Measurements from ENCODE around the gene ALPL. TPM values are rescaled to one million over a fixed set of nuclear protein-coding genes. Genes with fewer than 3 reads are reported as not detected.

ALPL gene
- total RNA-seq, 2 experiments from 2014 or later = not detected

DNA sequence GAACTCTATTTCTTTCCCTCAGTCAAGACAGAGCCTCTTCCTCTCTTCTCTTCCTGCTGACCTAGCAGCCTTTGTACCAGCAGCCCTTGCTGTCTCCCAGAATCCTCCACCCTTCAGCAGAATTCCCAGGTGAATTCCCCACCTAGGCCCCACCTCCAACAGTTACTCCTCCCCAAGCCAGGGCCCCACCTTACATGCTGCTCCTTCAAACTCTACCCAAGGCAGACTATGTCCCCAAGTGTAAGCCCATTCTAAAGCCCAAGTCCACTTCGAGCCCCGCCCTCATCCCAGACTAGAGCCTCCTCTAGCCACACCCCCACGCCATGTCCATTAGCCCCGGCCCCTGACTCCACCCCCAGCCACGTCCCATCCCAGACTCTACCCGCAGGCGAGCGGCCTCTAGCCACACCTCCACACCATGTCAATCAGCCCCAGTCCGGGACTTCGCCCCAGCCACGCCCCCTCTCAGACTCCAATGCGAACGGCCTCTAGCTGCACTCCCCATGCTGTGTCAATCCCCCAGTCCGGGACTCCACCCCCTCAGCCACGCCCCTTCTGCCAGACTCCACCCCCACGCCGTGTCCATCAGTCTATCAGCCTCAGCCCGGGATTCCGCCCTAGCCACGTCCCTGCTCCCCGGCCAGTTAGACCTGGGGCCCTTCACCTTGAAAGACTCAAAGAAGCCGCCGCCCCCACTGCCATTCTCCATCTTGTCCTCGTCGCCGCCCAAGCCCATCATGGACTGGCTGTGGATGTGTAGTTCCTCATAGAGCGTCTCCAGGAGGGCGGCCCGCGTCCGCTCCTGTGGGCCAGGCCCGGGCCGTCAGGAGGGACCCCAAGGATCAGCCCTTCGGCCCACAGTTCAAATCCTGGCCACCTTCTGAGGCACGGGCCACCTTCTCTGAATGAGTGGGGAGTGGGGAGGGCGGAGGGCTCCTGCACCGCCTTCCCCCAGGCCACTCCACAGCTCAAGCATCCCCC lies 98.6 kb downstream of the ALPL start:
- POLR2A ChIA-PET = no interaction called here

DNA sequence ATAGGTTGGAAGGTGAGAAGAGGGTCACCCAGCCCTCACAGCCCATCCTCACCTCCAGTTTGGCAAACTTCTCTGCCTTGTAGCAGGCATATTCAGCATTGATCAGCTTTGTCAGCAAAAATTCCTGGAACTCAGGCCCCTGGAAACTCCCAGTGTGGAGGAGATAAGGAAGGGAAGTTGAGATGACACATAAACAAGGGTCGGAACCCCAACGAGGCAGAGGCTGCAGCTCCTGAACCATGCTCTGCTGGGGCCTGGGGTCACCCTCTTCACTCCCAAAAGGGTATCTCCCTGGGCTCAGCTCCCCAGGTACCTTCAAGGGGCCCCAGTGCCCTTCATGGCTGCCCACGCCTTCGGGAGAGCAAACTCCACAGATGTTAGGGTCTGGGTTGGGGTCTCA lies 99.6 kb downstream of the ALPL start:
- POLR2A ChIA-PET = no interaction called here
- CTCF ChIA-PET = no interaction called here

More for the DNA sequence above, 98.6 kb downstream of the ALPL start:
- CTCF ChIA-PET = interaction anchor here (1.1 kb wide), 1 partner anchor 13 kb away, joined by 4 read pairs; no protein-coding TSS in a partner anchor

DNA sequence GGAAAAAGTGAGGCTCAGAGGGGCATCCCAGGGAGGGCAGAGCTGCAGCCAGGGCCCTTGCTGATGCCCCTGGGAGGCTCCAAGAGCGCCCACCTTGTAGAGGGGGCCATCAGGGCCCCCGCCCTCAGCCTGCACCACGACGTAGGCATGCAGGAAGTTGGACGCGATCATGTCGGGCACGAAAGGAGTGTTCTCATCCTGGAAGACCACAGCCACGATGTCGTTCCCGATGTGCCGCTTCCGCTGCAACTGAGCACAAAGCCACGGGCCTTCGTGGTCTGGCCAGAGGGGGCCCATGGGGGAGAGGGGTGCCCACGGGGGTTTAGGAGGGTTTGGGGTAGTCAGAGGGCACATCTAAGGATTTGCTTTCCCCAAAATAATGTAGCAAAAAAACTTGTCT lies 100.8 kb downstream of the ALPL start:
- ChIA-PET POLR2A (no interaction called here), CTCF (interaction anchor here (0.5 kb wide), 1 partner anchor 155 kb away, joined by 3 read pairs; no protein-coding TSS in a partner anchor)

DNA sequence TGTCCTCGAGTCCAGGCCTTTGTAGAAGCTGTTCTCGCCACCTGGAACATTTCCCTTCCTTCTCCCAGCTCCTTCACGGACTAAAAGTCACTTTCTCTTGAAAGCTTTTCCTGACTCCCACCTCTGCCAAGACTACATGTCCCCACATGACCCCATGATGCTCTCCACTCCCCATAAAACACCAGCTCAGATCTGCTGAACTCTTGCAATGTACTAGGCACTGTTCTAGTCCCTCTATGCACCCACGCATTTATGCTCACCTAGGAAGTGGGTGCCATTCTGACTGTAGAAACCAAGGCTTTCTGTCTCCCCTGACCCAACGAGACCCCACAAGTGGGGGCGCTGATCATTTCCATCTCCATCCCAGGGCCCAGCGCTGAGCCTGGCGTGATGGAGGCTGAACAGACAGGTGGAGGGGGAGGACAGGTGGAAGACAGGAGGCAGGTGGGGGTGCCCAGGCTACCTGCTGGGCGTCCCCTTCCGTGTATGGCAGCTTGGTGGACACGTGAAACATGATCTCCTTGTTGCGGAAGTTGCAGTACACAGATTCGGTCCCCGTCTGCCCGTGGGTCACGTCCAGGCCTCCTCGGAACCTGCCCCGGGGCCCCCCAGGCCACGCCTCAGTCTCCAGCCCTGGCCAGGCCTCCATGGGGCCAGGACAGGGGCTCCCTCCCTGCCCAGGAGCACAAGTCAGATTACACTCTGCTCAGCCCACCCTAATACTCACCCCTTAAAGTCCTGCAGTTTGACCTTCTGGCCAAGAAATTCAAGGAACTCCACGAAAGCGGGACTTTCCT lies 102.0 kb downstream of the ALPL start:
- POLR2A ChIA-PET = no interaction called here
- CTCF ChIA-PET = no interaction called here

DNA sequence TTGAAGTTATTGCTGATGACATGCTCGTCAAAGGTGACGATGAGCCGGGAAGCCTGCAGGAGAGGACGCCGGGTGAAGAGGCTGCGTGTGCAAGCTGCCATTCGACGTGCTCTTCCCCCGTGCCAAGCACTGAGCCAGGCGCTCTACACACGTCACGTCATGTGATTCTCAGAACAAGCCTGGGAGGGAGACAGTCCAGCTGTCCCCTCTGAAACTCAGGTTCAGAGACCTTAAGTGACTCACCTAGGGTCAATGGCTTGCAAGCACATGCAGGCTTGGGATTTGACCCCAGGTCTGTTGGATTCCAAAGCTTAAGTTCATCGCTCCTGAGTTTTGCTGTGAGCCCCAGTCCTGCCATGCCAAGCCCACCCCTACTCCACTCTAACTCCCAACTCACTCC lies 102.8 kb downstream of the ALPL start:
- ChIA-PET POLR2A (no interaction called here), CTCF (no interaction called here)

DNA sequence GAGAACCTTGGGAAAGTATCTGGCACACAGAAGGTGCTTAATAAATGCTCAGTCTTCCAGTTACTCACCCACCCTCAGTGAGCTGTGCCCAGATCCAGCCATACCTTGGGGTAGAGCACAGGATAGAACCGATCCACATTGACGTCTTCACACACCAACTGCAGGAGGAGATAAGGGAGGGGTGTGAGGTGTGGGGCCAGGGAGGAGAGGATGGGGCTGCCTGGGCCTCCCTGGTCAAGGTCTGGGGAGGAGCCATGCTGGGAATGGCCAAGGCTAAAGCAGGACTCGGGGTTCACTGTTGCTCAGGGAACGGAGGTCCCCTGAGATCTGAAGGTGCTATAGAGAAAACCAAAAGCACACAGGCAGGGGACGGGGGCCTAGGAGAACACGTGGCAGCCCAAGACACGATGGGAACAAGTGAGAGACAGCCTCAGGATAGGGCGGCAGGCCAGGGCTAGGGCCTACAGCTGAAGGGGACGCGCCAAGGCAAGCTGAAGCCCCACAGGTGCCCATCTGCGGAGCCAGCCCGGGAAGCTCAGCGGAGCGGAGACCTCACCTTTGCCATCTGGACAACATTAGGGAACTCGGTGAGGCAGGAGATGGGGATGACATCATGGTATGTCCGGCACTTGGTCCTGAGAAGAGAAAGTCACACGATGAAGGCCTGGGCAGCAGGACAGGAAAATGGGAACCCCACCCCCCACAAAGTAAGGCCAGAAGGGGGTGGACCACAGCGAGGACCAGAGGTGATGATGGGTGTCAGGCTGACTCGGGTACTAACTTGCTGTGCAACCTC lies 104.0 kb downstream of the ALPL start:
- POLR2A ChIA-PET = no interaction called here

DNA sequence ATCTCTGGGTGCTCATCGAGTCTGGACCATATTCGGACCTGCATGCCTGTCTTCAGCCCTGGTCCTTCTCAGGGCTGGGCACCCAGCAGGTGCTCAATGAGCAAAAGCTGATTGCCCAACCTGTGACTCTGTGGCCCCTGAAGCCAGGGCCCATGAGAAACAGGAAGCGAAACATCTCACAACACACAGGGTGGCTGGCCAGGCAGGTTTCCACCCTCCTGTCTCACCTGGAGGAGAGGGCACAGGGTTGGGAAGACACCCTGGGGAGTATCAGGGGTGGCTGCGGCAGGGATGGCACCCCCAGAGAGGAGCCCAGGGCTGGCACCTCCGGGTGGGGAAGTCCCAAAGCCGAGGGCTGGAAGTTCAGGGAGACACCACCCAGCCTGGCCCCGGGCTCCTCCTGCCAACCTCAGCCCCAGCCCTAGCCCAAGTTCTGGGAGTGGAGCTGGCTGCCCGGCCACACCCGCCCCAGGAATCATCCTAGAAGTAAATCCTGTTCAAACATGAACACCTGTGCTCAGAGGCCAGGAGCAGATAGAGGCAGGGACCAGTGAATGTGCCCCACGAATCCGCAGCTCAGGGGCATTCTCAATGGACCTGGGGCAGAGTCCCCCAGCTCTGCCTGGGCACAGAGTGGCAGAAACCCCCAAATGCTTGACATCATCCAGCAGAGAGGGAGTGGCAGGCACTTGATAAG lies 105.3 kb downstream of the ALPL start:
- ChIA-PET POLR2A (no interaction called here), CTCF (no interaction called here)

More for the DNA sequence above, 104.0 kb downstream of the ALPL start:
- CTCF ChIA-PET = no interaction called here

DNA sequence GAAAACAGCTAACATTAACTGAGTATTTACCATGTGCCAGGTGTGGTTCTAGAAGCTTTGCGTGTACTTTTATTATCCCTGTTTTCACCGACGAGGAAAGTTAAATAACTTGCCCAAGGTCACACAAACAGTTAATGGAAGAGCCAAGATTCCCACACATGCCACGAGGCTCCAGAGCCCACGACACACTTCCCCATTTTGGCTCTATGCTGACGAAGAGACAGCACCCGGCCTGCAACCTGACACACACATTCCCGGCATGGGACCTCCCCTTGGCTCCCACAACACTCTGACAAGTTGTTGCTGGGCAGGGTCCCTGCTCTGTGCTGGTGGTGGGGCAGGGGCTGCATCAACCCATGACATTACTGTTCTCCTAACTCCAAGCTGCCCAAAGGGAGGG lies 107.1 kb downstream of the ALPL start:
- POLR2A ChIA-PET = no interaction called here
- CTCF ChIA-PET = no interaction called here

DNA sequence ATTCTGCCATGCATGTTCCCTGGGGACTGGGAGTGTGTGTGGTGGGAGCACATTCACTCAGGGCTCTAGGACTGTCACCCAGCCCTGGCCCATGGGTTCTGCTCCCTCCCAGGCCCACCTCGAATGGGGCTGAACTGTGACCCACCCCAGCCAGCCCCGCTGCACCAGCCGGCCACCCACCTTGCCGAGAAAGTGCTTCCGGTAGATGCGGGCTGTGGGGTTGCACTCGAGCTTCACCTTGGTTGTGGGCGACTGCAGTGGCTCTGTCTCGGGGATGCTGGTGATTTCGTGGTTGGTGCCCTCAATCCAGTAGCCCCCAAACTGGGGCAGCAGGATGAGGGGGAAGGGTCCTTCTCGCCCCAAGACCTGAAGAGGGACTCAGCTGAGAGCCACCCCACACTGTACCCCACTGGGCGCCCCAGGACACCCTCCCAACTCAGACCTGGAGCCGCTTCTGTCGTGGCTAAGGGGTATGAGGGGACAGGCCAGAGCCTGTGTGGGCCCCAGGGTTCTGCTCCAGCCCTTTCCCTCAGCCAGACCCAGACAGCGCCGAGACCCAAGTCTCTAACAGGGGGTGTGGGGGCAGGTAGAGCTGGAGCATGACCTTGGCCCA lies 108.0 kb downstream of the ALPL start:
- ChIA-PET CTCF (no interaction called here), POLR2A (interaction anchor here (0.6 kb wide), 1 partner anchor 167 kb away, joined by 4 read pairs; no protein-coding TSS in a partner anchor)

DNA sequence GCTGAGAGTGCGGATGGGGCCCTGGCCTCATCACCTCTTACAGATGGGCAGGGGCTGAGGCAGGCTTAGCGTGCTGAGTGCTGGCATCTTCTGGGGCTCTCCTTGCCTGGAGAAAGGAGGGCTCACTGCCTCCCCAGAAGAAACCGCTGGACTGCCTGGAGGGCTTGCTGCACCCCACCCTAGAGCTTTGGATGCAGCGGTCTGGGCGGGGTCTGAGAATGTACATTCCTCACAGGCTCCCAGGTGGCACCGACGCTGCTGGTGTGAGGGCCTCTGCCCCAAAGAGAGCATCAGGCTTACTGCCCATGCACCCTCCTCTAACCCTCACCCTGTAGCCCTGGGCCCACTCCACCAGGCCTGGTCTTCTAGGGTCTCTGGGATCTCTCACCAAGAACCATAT lies 108.8 kb downstream of the ALPL start:
- POLR2A ChIA-PET = interaction anchor here (0.6 kb wide), 1 partner anchor 166 kb away, joined by 4 read pairs; no protein-coding TSS in a partner anchor
- CTCF ChIA-PET = no interaction called here

DNA sequence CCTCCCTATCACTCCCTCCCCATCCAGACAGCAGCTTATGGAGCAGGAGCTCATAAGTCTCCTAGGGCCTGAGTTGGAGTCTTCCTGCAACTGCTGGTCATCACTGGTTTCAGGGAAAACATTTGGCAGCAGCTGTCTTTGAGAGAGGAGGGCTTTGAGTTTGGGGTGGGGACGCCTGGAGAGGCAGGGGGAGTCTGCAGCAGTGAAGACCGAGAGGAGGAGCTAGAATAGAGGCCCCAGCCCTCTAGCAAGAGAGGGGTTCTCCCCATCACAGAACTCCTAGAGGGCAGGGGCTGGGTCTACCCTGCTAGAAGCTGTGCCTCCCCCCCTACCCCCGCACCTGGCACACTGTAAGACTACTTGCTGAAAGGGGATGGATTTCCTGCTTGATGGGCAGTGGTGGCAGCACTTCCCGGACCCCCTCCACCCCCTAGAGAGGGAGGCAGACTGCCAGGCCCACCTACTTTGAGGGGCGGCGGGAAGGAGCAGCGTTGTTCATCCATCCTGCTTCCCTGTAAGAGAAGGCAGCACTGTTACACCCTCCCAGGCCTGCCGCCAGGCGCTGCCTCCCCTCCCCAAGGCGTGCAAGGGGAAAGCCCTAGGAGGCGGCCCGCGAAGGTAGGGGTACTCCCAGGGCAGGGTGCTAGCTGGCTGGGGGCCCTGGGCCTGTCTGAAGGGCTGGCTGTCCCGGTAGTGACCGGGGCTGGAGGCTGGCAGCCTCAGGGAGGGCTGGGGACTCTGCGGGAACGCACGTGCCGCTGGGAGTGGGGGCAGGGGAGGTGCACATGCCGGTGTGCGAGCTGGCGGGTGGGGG lies 109.5 kb downstream of the ALPL start:
- POLR2A ChIA-PET = no interaction called here

DNA sequence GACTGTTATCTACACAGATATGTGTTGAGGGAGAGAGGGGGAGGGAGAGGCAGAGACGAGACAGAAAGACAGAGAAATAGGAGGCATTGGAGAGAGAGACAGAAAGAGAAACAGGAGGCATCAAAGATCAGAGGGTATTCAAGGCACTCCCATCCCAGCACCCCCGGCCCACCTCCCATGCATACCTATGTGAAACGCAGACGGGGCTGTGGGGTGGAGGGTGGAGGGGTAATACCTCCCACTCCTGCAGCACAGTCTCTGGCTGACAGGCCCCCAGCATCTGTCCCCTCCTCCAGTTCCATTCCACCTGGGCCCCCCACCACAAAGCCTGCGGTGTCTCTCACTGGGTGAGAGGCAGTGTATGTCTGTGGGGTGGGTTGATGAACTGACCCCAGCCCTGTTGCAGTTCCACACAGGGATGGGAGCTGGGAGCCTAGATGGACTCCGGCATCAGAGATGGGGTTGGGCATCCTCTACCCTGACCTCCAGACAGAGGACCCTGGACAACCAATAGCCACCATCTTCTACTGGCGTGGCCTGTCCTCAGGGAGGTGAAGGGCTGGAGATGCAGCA lies 110.2 kb downstream of the ALPL start:
- ChIA-PET POLR2A (no interaction called here), CTCF (interaction anchor here (0.6 kb wide), 1 partner anchor 187 kb away, joined by 4 read pairs; no protein-coding TSS in a partner anchor)

More for the DNA sequence above, 109.5 kb downstream of the ALPL start:
- CTCF ChIA-PET = no interaction called here

DNA sequence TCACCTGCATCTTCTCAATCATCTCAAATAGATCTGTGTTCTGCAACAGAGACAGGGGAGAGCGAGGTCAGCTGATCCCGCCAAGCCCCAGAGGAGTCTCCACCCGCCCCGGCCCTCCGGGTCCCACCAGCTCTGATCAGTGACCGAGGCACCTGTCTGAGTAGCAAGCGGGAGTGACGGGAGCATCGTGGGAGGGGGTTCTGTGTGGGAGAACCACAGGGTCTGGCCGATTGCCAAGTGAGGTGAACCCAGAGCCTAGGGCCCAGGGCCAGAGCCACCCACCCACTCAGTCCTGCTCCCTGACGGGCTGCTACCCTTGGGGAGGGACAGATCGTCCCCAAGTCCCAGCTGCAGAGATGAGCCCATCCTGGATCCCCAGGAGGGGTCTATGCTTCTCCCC lies 110.8 kb downstream of the ALPL start:
- CTCF ChIA-PET = interaction anchor here (0.6 kb wide), 1 partner anchor 187 kb away, joined by 4 read pairs; no protein-coding TSS in a partner anchor
- POLR2A ChIA-PET = no interaction called here

DNA sequence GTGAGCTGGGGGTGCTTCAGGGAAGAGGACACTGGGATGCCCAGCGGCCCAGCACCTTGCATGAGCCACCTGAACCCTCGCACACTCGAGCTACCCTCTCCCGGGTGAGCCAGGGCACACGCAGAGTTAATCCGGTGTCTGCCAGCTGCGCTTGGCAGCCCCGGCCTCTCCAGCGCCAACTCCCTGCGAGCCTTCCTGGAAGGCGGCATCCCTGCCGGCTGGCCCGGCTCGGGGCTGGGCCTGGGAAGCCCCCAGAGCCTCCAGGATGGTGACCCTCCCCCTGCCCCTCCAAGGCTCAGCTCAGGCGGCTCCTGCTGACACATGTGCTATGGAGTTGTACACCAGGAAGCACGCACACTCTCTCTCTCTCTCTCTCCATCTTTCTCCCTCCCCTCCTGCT lies 111.3 kb downstream of the ALPL start:
- POLR2A ChIA-PET = no interaction called here
- CTCF ChIA-PET = interaction anchor here (0.6 to 0.9 kb wide), 2 partner anchors 13 to 245 kb away, joined by 3 to 4 read pairs; no protein-coding TSS in a partner anchor

DNA sequence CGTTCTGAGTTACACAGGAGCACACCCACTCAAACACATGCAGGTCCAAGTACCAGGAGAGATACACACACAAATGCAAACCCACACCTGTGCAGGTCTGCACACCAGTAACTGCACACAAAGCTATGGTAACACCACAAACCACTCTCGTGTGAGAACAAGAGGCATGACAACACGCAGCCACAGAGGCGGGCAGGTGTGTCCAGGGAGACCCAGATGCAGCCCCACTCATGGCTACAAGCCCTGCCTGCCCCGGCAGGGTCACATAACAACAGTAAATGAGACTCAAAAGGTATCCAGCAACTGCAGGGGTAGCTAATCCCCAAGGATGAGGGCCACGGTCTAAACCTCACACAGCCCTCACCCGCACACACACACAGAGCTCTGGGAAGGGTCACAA lies 111.8 kb downstream of the ALPL start:
- ChIA-PET POLR2A (no interaction called here), CTCF (interaction anchor here (0.6 to 0.9 kb wide), 3 partner anchors 14 to 246 kb away, joined by 3 to 4 read pairs (median 3); partner anchors contain the start of gene ALPL)

DNA sequence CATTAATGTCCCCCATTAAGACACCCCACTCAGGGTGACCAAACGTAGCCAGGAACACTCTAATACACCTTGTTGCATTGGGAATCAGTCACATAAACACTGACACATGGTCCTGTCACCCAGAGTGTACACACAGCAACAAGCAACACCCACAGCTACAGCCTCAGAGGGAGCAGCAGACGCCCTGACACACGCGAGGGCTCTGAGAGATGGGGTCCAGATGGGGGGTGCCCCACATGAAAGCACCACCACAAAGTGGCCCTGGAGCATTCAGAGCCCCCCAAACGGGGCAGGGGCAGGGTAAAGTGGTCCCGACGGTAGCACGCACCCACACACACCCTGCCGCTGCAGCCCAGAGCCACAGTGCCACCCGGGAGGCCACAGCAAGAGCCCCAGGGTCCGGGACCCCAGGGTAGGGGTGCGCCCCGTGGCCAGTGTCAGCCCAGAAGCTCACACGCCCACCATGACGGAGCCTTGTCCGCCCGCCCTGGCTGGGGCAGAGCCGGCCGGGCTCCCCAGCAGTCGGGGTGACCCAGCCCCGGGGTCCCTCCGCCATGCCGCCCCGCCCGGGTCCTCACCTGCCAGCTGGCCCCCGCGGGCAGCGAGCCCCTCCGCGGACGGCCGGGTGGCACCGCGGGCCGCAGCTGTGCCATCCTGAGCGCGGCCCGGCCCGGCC lies 112.7 kb downstream of the ALPL start:
- ChIA-PET POLR2A (no interaction called here), CTCF (interaction anchor here (0.8 to 0.9 kb wide), 2 partner anchors 27 to 112 kb away, joined by 3 read pairs; partner anchors contain the start of gene ALPL)

All from activated CD8-positive, alpha-beta memory T cell treated with anti-CD3 and anti-CD28 coated beads for 36 hours (primary cell).